ENCODE results near the gene HNRNPA1L2. TPM values are rescaled to one million over a fixed set of nuclear protein-coding genes. Genes with fewer than 3 reads are reported as not detected.
A peak's percentile ranks its signal among the peaks of the same experiment; 100 is the strongest.
"Not testable (repeated sequence)": the region's sequence is repeated elsewhere in the genome, so short reads cannot be mapped to it uniquely, and the experiment has no call there.

The HNRNPA1L2 gene
- polyA plus RNA-seq, 3 donors: 0.79 to 6.8 (median 1.5) TPM

DNA sequence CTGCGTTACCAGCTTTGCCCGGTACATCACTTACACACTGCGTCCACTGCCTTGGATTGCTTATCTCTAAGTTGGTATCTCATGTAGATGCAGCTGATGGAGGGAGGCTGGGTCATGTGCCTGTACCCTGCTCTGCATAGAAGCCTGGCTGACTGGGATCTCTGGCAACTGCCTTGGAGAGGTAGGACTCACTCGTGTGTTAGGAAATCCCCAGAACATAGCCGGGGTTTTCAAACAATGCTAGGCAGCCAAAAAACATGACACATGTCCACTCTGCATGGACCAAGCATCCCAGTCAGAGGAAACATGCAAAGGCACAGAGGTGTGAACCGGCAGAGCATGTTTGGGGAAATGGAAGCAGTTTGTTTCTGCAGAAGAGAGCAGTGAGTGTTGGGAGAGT is 36.1 kb upstream of the HNRNPA1L2 start:
- H3K4me3 ChIP-seq (replicated peaks in 1 of 3; ENCODE audit: low read depth in 2 of 3, low read length in 3 of 3); H3K4me2 ChIP-seq (replicated peaks; ENCODE audit: extremely low read depth, low read length, poor library complexity, severe bottlenecking); DNase-seq; H3K36me3 ChIP-seq (replicated peaks in 1 of 2; ENCODE audit: control insufficient read depth in 1 of 2, insufficient read depth in 2 of 2, low read length in 2 of 2); H2AFZ ChIP-seq (ENCODE audit: insufficient read depth, low read depth, low read length, poor library complexity, severe bottlenecking); H4K20me1 ChIP-seq (ENCODE audit: insufficient read depth, low read length); H3K27me3 ChIP-seq (ENCODE audit: control insufficient read depth in 2 of 2, insufficient read depth in 2 of 2, low read length in 2 of 2); H3K27ac Mint-ChIP-seq; H3K36me3 Mint-ChIP-seq; H3K9me3 Mint-ChIP-seq; H3K9ac ChIP-seq (ENCODE audit: insufficient read depth, low read length, poor library complexity, severe bottlenecking); intact Hi-C loops (cut with micrococcal nuclease); H3K27me3 Mint-ChIP-seq (ENCODE audit: low read depth in 3 of 3); H3K9me3 ChIP-seq (replicated peaks in 1 of 2; ENCODE audit: control insufficient read depth in 1 of 2, insufficient read depth in 1 of 2, low read length in 2 of 2); H3K27ac ChIP-seq (ENCODE audit: low read depth in 1 of 2, low read length in 2 of 2); H3K4me3 Mint-ChIP-seq; H3K79me2 ChIP-seq (ENCODE audit: insufficient read depth, low read length): not testable (repeated sequence)
- 75% methylated on average over 4 of the region's 6 CpGs for WGBS (ENCODE audit: insufficient coverage)
- peaks cover 19% of the 10 kb centered on the region for H3K4me1 Mint-ChIP-seq
- H3K4me1 ChIP-seq (ENCODE audit: control insufficient read depth in 1 of 2, insufficient read depth in 2 of 2, low read length in 2 of 2): peaks cover 3 to 11% of the 10 kb centered on the region in 2 donors

GRCh38 chr13:52606795-52607194 is 35.4 kb upstream of the HNRNPA1L2 start:
- H3K9me3 Mint-ChIP-seq; H3K36me3 ChIP-seq (replicated peaks in 1 of 2; ENCODE audit: control insufficient read depth in 1 of 2, insufficient read depth in 2 of 2, low read length in 2 of 2); H2AFZ ChIP-seq (ENCODE audit: insufficient read depth, low read depth, low read length, poor library complexity, severe bottlenecking); H3K27me3 Mint-ChIP-seq (ENCODE audit: low read depth in 3 of 3); H3K4me3 Mint-ChIP-seq; H3K4me3 ChIP-seq (replicated peaks in 1 of 3; ENCODE audit: low read depth in 2 of 3, low read length in 3 of 3); H3K9ac ChIP-seq (ENCODE audit: insufficient read depth, low read length, poor library complexity, severe bottlenecking); H3K36me3 Mint-ChIP-seq; H4K20me1 ChIP-seq (ENCODE audit: insufficient read depth, low read length); H3K27me3 ChIP-seq (ENCODE audit: control insufficient read depth in 2 of 2, insufficient read depth in 2 of 2, low read length in 2 of 2); intact Hi-C loops (cut with micrococcal nuclease); DNase-seq; H3K9me3 ChIP-seq (replicated peaks in 1 of 2; ENCODE audit: control insufficient read depth in 1 of 2, insufficient read depth in 1 of 2, low read length in 2 of 2); H3K4me2 ChIP-seq (replicated peaks; ENCODE audit: extremely low read depth, low read length, poor library complexity, severe bottlenecking); H3K27ac ChIP-seq (ENCODE audit: low read depth in 1 of 2, low read length in 2 of 2); H3K79me2 ChIP-seq (ENCODE audit: insufficient read depth, low read length): not testable (repeated sequence)
- Mint-ChIP-seq H3K27ac (peak overlapping the region in 2 of 7 donors; percentile 21 to 60), H3K4me1 (peaks cover 19% of the 10 kb centered on the region)
- no CpG with 5 or more reads among the region's 1 CpG for WGBS (ENCODE audit: insufficient coverage)
- H3K4me1 ChIP-seq (ENCODE audit: control insufficient read depth in 1 of 2, insufficient read depth in 2 of 2, low read length in 2 of 2): peaks cover 3 to 11% of the 10 kb centered on the region in 2 donors

DNA sequence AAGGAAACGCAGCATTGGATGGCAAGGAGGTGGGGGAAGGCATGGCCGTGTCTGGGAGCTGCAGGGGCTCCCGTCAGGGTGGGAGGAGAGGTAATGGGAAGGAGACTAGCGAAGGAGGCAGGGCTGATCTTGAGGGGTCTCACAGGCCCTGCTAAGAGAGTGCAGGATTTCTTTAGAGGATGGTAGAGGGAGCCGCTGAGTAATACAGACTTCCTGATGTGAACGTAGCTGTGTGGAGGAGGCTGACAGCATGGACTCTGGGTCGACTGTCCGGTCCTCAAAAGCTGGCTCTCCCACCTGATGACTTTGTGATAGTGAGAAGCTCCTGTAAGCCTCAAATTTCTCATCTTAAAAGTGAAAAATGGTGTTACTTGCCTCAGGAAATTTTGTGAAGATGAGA is 34.0 kb upstream of the HNRNPA1L2 start:
- H3K9me3 ChIP-seq (replicated peaks in 1 of 2; ENCODE audit: control insufficient read depth in 1 of 2, insufficient read depth in 1 of 2, low read length in 2 of 2); H3K4me3 ChIP-seq (replicated peaks in 1 of 3; ENCODE audit: low read depth in 2 of 3, low read length in 3 of 3); DNase-seq; H3K27me3 Mint-ChIP-seq (ENCODE audit: low read depth in 3 of 3); H3K4me2 ChIP-seq (replicated peaks; ENCODE audit: extremely low read depth, low read length, poor library complexity, severe bottlenecking); H3K9me3 Mint-ChIP-seq; H3K36me3 Mint-ChIP-seq; H4K20me1 ChIP-seq (ENCODE audit: insufficient read depth, low read length); H3K79me2 ChIP-seq (ENCODE audit: insufficient read depth, low read length); H3K36me3 ChIP-seq (replicated peaks in 1 of 2; ENCODE audit: control insufficient read depth in 1 of 2, insufficient read depth in 2 of 2, low read length in 2 of 2); H3K27me3 ChIP-seq (ENCODE audit: control insufficient read depth in 2 of 2, insufficient read depth in 2 of 2, low read length in 2 of 2); intact Hi-C loops (cut with micrococcal nuclease); H3K4me3 Mint-ChIP-seq; H3K27ac ChIP-seq (ENCODE audit: low read depth in 1 of 2, low read length in 2 of 2); H3K27ac Mint-ChIP-seq; H3K9ac ChIP-seq (ENCODE audit: insufficient read depth, low read length, poor library complexity, severe bottlenecking): not testable (repeated sequence)
- peaks cover 19% of the 10 kb centered on the region for H3K4me1 Mint-ChIP-seq
- Histone ChIP-seq H2AFZ (ENCODE audit: insufficient read depth, low read depth, low read length, poor library complexity, severe bottlenecking) (peak overlapping the region; percentile 46), H3K4me1 (ENCODE audit: control insufficient read depth in 1 of 2, insufficient read depth in 2 of 2, low read length in 2 of 2) (peaks cover 3 to 11% of the 10 kb centered on the region in 2 donors)
- WGBS (ENCODE audit: insufficient coverage): 61% methylated on average over 5 of the region's 8 CpGs
